K562 (cell line): Measurements from ENCODE around the gene HRH1. TPM values are rescaled to one million over a fixed set of nuclear protein-coding genes. Genes with fewer than 3 reads are reported as not detected.

Experiments
- ARNT ChIP-seq, 2 experiments: fragments of 450-650 bp; IDR thresholded peaks; 2 replicates each; pipeline ENCODE4 v1.6.1; 2016; ENCODE audit warnings: mild to moderate bottlenecking in 1 of 2
- EGR1 ChIP-seq: fragments of 450-650 bp; conservative IDR thresholded peaks from 2 replicates; pipeline ENCODE4 v1.6.1; 2017; ENCODE audit warnings: mild to moderate bottlenecking
- FOXM1 ChIP-seq, 2 experiments: fragments of 450-650 bp in 1 of 2; sonication (generic) in 1 of 2; formaldehyde crosslinking in 1 of 2; IDR thresholded peaks; 2 replicates each; pipeline versions ENCODE4 v1.6.1 to v1.9.0; 2017 to 2022; ENCODE audit warnings: low read depth in 2 of 2, mild to moderate bottlenecking in 2 of 2, missing genetic modification reagents in 1 of 2, moderate library complexity in 1 of 2
- GTF3C2 ChIP-seq: IDR thresholded peaks from 3 replicates; pipeline ENCODE4 v1.6.1; 2011; ENCODE audit warnings: borderline replicate concordance, mild to moderate bottlenecking, moderate library complexity; ENCODE audit not compliant: insufficient read length; ENCODE audit errors: extremely low read depth
- MLX ChIP-seq, 2 experiments: fragments of 450-650 bp in 1 of 2; sonication (generic) in 1 of 2; formaldehyde crosslinking; conservative IDR thresholded peaks; 2 replicates each; pipeline versions ENCODE4 v1.4.0 to v1.8.1; 2020 to 2022; ENCODE audit warnings: mild to moderate bottlenecking in 1 of 2, missing genetic modification reagents in 1 of 2
- REST ChIP-seq, 2 experiments: fragments of 450-650 bp; formaldehyde crosslinking in 1 of 2; IDR thresholded peaks; 2 replicates each; pipeline versions ENCODE4 v1.4.0 to v1.6.1; 2014 to 2020; ENCODE audit warnings: mild to moderate bottlenecking in 2 of 2, borderline replicate concordance in 1 of 2, low read depth in 1 of 2
- XRCC3 ChIP-seq: fragments of 450-650 bp; IDR thresholded peaks from 2 replicates; pipeline ENCODE4 v1.6.1; 2017; ENCODE audit warnings: mild to moderate bottlenecking, moderate library complexity
- ZNF551 ChIP-seq: fragments of 250-450 bp; sonication (Bioruptor Pico); IDR thresholded peaks from 2 replicates; pipeline ENCODE4 v1.5.0; 2021; ENCODE audit warnings: mild to moderate bottlenecking, moderate library complexity
- ZNF778 ChIP-seq: fragments of 450-650 bp; formaldehyde crosslinking; IDR thresholded peaks from 2 replicates; pipeline ENCODE4 v1.4.0; 2020; ENCODE audit warnings: mild to moderate bottlenecking, moderate library complexity
- polyA plus RNA-seq, 8 experiments: library from polyadenylated mRNA; depleted of rRNA in 4 of 8; stranded (reverse) in 5 of 8; unstranded in 3 of 8; fragments of >200 nt; fragmentation: Nextera tagmentation in 2 of 8; fragmentation: Illumina TruSeq in 1 of 8; extraction: Ambion mirVana in 2 of 8; extraction: Trizol in 1 of 8; gene quantifications; 2 replicates each; pipeline versions ENCODE4 v1.2.1 to v1.2.3, GENCODE V29; 2011 to 2014; ENCODE audit warnings: inconsistent platforms in 1 of 8, missing spikeins in 1 of 8
- total RNA-seq, 7 experiments: library from RNA; depleted of rRNA in 6 of 7; stranded (reverse); fragments of >200 nt in 6 of 7; fragmentation: Illumina TruSeq in 2 of 7; extraction: Trizol in 2 of 7; gene quantifications; 2 replicates each; pipeline versions ENCODE4 v1.2.1 to v1.2.3, GENCODE V29; 2011 to 2021; ENCODE audit warnings: low replicate concordance in 1 of 7
- TF ChIP-seq, protein P1 (sequence below): fragments of 450-650 bp; IDR thresholded peaks from 2 replicates; pipeline ENCODE4 v1.6.1; 2017; ENCODE audit warnings: antibody characterized with exemption

Gene HRH1
- total and polyA plus RNA-seq, 9 of the 15 experiments (the other 6 are each of a cell fraction or from before 2014, with no cell fraction given) = 0.03 to 0.15 (median 0.06) TPM; not detected in 1

- TF ChIP-seq REST (IDR thresholded peaks at IDR 0.05; ENCODE audit: borderline replicate concordance) = no peak
- no peak for TF ChIP-seq REST (CRISPR knock-in tag; IDR thresholded peaks at IDR 0.05; ENCODE audit: low read depth)
- no peak for TF ChIP-seq ZNF778
- TF ChIP-seq ZNF551 (CRISPR knock-in tag) = no peak
- no peak for TF ChIP-seq GTF3C2
- TF ChIP-seq EGR1 = no peak
- no peak for TF ChIP-seq XRCC3
- no peak for TF ChIP-seq MLX (CRISPR knock-in tag; conservative IDR thresholded peaks at IDR 0.05)
- no peak for TF ChIP-seq FOXM1 (IDR thresholded peaks at IDR 0.05; ENCODE audit: low read depth)
- no peak for TF ChIP-seq FOXM1 (CRISPR knock-in tag; IDR thresholded peaks at IDR 0.05; ENCODE audit: low read depth)
- TF ChIP-seq, protein P1, sequence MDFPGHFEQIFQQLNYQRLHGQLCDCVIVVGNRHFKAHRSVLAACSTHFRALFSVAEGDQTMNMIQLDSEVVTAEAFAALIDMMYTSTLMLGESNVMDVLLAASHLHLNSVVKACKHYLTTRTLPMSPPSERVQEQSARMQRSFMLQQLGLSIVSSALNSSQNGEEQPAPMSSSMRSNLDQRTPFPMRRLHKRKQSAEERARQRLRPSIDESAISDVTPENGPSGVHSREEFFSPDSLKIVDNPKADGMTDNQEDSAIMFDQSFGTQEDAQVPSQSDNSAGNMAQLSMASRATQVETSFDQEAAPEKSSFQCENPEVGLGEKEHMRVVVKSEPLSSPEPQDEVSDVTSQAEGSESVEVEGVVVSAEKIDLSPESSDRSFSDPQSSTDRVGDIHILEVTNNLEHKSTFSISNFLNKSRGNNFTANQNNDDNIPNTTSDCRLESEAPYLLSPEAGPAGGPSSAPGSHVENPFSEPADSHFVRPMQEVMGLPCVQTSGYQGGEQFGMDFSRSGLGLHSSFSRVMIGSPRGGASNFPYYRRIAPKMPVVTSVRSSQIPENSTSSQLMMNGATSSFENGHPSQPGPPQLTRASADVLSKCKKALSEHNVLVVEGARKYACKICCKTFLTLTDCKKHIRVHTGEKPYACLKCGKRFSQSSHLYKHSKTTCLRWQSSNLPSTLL = no peak
- no peak for TF ChIP-seq ARNT (IDR thresholded peaks at IDR 0.05)
Measured at GRCh38 chr3:11291808-11292207, 137.5 kb downstream of the HRH1 start (continued).
